ENCODE measurements around the gene PIGZ. TPM values are rescaled to one million over a fixed set of nuclear protein-coding genes. Genes with fewer than 3 reads are reported as not detected.

Gene PIGZ
- total RNA-seq, 1 experiment from 2014 or later: 0.15 TPM

DNA sequence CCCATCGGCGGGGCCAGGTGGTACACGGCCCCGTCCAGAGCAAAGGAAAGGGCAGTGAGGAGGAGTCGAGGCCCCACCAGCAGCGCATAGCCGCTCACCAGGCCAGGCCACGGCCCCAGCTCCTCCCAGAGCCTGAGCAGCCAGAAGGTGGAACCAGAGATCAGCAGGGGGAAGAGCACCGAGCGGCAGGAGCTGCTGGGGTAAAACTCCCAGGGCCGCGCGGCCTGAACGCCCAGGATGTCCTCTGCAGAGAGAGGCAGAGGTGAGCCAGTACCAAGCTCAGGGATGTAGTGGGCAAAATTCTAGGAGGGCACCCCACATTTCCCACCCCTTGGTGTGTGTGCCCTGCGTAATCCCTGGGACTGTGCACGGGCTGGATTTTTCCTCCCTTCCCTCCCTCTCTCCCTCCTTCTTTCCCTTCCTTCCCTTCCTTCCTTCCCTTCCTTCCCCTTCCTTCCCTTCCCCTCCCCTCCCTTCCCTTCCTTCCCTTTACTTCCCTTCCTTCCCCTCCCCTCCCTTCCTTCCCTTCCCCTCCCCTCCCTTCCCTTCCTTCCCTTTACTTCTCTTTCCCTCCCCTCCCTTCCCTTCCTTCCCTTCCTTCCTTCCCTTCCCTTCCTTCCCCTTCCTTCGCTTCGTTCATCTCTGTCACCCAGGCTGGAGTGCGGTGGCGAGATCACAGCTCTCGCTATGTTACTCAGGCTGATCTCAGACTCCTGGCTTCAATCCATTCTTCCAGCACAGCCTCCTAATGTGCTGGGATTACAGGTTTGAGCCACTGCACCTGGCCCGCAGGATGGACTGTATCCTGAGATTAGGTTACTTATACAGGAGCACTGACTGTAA, 20.0 kb downstream of the PIGZ start:
- Histone ChIP-seq H3T11ph (ENCODE audit: low read length) (no peak overlapping the region), H2BK15ac (ENCODE audit: low read depth, low read length) (no peak overlapping the region), H4K5ac (ENCODE audit: insufficient read length, low read depth, low read length) (no peak overlapping the region), H2BK12ac (ENCODE audit: insufficient read length, low read depth, low read length) (no peak overlapping the region), H3K27me3 (ENCODE audit: insufficient read depth, low read length) (no peaks in the 10 kb centered on the region), H3K56ac (ENCODE audit: insufficient read length, low read depth, low read length) (no peak overlapping the region), H3K9me3 (ENCODE audit: control insufficient read depth, low read depth, low read length) (no peaks in the 10 kb centered on the region), H3K4me1 (ENCODE audit: insufficient read depth, low read length) (peaks cover under 1% of the 10 kb centered on the region; the same call in 1 of the 2 replicates), H2AFZ (ENCODE audit: low read length) (no peak overlapping the region), H4K8ac (replicated peaks; ENCODE audit: insufficient read length, low read depth, low read length) (no peak overlapping the region), H3K23me2 (ENCODE audit: insufficient read length, low read depth, low read length, poor library complexity, severe bottlenecking) (peaks cover 2% of the 10 kb centered on the region), H2BK20ac (ENCODE audit: low read depth, low read length, poor library complexity, severe bottlenecking) (no peak overlapping the region), H4K20me1 (ENCODE audit: control insufficient read depth, insufficient read depth, insufficient read length) (no peaks in the 10 kb centered on the region), H3K9ac (ENCODE audit: extremely low read depth, insufficient read length, low read length) (no peak overlapping the region), H2BK120ac (ENCODE audit: low read depth, low read length, poor library complexity, severe bottlenecking) (no peak overlapping the region), H2AK5ac (ENCODE audit: insufficient read length, low read length) (no peak overlapping the region), H3K18ac (ENCODE audit: insufficient read length, low read depth, low read length) (no peak overlapping the region), H3K79me2 (ENCODE audit: insufficient read depth, low read length) (peaks cover 1% of the 10 kb centered on the region; the same call in 1 of the 2 replicates), H3K4ac (ENCODE audit: low read depth, low read length) (no peak overlapping the region), H3K27ac (ENCODE audit: insufficient read length, low read depth, low read length) (no peak overlapping the region), H4K91ac (ENCODE audit: insufficient read length, low read depth, low read length) (no peak overlapping the region), H3K4me2 (ENCODE audit: insufficient read depth, insufficient read length, low read length) (no peak overlapping the region), H3K23ac (ENCODE audit: insufficient read length, low read depth, low read length) (no peak overlapping the region), H2BK5ac (ENCODE audit: insufficient read length, low read length) (no peak overlapping the region), H3K14ac (ENCODE audit: insufficient read depth, low read length) (no peak overlapping the region), H3K79me1 (ENCODE audit: insufficient read depth, low read depth, low read length, poor library complexity, severe bottlenecking) (no peaks in the 10 kb centered on the region)
- no peaks in the 10 kb centered on the region for H3K9me3 Mint-ChIP-seq
- peak overlapping the region in 1 of 2 experiments; percentile 47; a peak in 1 of 5 replicates for H3K4me3 Mint-ChIP-seq
- peak; percentile 80 for DNase-seq
- H3K36me3 Mint-ChIP-seq (ENCODE audit: insufficient read depth in 1 of 3, low read depth in 3 of 3): peaks cover 0 to 4% (median 1%) of the 10 kb centered on the region in 3 experiments; a peak in 2 of 7 replicates
- WGBS (ENCODE audit: extremely low coverage, insufficient read length, low lambda C conversion rate): no CpG with 5 or more reads among the region's 22 CpGs
- H3K4me1 Mint-ChIP-seq: peaks cover 12 to 13% of the 10 kb centered on the region in 2 experiments
- TF ChIP-seq, protein P1, sequence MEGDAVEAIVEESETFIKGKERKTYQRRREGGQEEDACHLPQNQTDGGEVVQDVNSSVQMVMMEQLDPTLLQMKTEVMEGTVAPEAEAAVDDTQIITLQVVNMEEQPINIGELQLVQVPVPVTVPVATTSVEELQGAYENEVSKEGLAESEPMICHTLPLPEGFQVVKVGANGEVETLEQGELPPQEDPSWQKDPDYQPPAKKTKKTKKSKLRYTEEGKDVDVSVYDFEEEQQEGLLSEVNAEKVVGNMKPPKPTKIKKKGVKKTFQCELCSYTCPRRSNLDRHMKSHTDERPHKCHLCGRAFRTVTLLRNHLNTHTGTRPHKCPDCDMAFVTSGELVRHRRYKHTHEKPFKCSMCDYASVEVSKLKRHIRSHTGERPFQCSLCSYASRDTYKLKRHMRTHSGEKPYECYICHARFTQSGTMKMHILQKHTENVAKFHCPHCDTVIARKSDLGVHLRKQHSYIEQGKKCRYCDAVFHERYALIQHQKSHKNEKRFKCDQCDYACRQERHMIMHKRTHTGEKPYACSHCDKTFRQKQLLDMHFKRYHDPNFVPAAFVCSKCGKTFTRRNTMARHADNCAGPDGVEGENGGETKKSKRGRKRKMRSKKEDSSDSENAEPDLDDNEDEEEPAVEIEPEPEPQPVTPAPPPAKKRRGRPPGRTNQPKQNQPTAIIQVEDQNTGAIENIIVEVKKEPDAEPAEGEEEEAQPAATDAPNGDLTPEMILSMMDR (conservative IDR thresholded peaks at IDR 0.05): peak; percentile 46; the same call in 2 of the 3 replicates
- H3K27ac Mint-ChIP-seq: no peak overlapping the region
- H3K27me3 Mint-ChIP-seq (ENCODE audit: low read depth): peaks cover 21% of the 10 kb centered on the region
